PC-9 (cell line): ENCODE measurements around the gene TOMM22.

Experiments
- EZH2 ChIP-seq: fragments of 200-600 bp; sonication (generic); IDR thresholded peaks from 2 replicates; pipeline ENCODE4 v1.8.0; 2017; ENCODE audit warnings: antibody characterized with exemption, low read depth
- TF ChIP-seq, protein P1 (sequence below): fragments of 200-600 bp; sonication (generic); conservative IDR thresholded peaks from 2 replicates; pipeline ENCODE4 v1.6.1; 2017; ENCODE audit warnings: mixed run types, antibody characterized with exemption, mild to moderate bottlenecking, moderate library complexity

DNA sequence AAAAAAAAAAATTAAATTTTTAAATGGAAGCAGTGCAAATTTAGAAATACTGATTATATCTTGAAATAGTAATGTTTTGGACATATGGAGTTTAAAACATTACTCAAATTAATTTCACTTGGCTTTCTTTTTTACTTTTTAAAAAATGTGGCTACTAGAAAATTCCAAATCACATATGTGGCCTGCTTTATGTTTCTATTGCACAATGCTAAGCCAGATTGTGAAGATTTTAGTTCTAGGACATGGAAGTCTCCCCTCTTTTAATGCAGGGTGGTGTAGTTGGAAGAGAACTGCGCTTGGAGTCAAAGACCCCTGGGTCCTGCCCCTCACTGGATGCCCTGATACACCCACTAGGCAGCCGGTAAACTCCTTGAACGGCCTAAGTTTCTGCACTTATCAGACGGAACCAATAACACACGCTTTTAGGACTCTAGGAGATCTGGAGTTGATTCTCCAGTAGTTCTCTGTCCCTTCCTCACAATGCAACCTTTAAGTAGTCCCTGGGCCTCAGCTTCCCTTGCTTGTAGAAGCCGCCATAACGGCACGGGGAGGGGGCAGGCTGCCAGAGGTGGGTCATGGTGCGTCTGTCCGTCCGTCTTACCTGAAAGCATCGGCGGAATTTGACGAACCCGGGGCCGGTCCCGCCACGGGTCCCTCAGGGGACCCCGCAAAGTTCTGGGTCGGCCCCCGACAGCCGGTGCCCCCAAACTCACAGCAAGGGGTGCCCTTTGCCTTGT is 26.1 kb upstream of the TOMM22 start:
- TF ChIP-seq, protein P1, sequence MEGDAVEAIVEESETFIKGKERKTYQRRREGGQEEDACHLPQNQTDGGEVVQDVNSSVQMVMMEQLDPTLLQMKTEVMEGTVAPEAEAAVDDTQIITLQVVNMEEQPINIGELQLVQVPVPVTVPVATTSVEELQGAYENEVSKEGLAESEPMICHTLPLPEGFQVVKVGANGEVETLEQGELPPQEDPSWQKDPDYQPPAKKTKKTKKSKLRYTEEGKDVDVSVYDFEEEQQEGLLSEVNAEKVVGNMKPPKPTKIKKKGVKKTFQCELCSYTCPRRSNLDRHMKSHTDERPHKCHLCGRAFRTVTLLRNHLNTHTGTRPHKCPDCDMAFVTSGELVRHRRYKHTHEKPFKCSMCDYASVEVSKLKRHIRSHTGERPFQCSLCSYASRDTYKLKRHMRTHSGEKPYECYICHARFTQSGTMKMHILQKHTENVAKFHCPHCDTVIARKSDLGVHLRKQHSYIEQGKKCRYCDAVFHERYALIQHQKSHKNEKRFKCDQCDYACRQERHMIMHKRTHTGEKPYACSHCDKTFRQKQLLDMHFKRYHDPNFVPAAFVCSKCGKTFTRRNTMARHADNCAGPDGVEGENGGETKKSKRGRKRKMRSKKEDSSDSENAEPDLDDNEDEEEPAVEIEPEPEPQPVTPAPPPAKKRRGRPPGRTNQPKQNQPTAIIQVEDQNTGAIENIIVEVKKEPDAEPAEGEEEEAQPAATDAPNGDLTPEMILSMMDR = no peak
- no peak for TF ChIP-seq EZH2
